SK-N-SH treated with all-trans-retinoic acid at 6 μM for 48 hours (cell line): ENCODE data around the gene BMP8A.

Experiments used
- BACH2 ChIP-seq: fragments of 250-450 bp; sonication (Bioruptor Pico); IDR thresholded peaks from 2 replicates; pipeline ENCODE4 v1.9.0; 2021; ENCODE audit warnings: mild to moderate bottlenecking, borderline replicate concordance
- CREB5 ChIP-seq: fragments of 250-450 bp; sonication (Bioruptor Pico); IDR thresholded peaks from 2 replicates; pipeline ENCODE4 v1.5.1; 2020; ENCODE audit warnings: low read depth, mild to moderate bottlenecking, moderate library complexity
- TCF4 ChIP-seq: fragments of 250-450 bp; sonication (Bioruptor Pico); IDR thresholded peaks from 2 replicates; pipeline ENCODE4 v1.8.0; 2021; ENCODE audit warnings: mild to moderate bottlenecking, moderate library complexity, borderline replicate concordance

DNA sequence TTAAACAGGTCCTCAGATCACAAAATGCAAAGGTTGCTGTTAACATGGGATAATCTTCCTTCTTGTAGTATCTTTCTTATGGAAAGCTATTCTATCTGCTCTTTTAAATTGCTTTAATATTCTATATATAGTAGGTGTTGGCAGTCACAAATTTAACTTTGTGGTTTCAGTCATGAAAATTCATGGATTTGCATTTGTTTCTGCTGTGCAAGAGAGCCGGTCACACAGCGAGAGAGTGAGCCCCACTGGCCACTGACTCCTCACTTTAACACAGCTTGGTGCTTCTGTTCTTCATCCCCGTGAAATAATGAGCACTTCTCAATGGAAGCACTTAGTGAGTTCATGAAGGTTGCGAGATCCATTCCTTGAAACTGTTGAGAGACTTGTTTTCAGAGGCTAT is 18.1 kb upstream of the BMP8A start:
- TF ChIP-seq CREB5 (CRISPR knock-in tag) = no peak
- no peak for TF ChIP-seq TCF4
- no peak for TF ChIP-seq BACH2 (CRISPR knock-in tag)
